ENCODE results near the gene ARHGAP32. TPM values are rescaled to one million over a fixed set of nuclear protein-coding genes. Genes with fewer than 3 reads are reported as not detected.

Gene ARHGAP32
- total RNA-seq, 4 donors from 2014 or later = 9.8 to 18.8 (median 16.2) TPM

- TF ChIP-seq POLR2A (IDR thresholded peaks at IDR 0.05) (no peak), CTCF (IDR thresholded peaks at IDR 0.05) (no peak), EP300 (IDR thresholded peaks at IDR 0.05) (no peak), POLR2AphosphoS5 (IDR thresholded peaks at IDR 0.05) (no peak)
- H3K36me3 ChIP-seq = no peaks in the 10 kb centered on the region
- H3K4me3 ChIP-seq = no peak overlapping the region
- no peaks in the 10 kb centered on the region for H3K9me3 ChIP-seq
- no peak overlapping the region for H3K27ac ChIP-seq
- no peak for ATAC-seq
- no peaks in the 10 kb centered on the region for H3K27me3 ChIP-seq
- peaks cover 0 to 19% (median 0%) of the 10 kb centered on the region in 3 donors for H3K4me1 ChIP-seq
- 98 to 99% methylated on average over 5 to 6 of the region's 6 CpGs for WGBS, 2 donors (ENCODE audit: low coverage in 1 of 2)
Observed at GRCh38 chr11:129214710-129215295, 22.7 kb upstream of the ARHGAP32 start.

- Histone ChIP-seq H3K36me3 (no peaks in the 10 kb centered on the region), H3K27ac (no peak overlapping the region), H3K4me1 (peaks cover 0 to 22% (median 0%) of the 10 kb centered on the region in 3 donors), H3K9me3 (no peaks in the 10 kb centered on the region), H3K4me3 (no peak overlapping the region), H3K27me3 (no peaks in the 10 kb centered on the region)
- no peak for ATAC-seq
- 94 to 100% methylated on average over 1 to 3 of the region's 3 CpGs for WGBS, 2 donors (ENCODE audit: low coverage in 1 of 2)
- TF ChIP-seq POLR2AphosphoS5 (IDR thresholded peaks at IDR 0.05) (no peak), EP300 (IDR thresholded peaks at IDR 0.05) (no peak), CTCF (IDR thresholded peaks at IDR 0.05) (no peak), POLR2A (IDR thresholded peaks at IDR 0.05) (no peak)
Observed at GRCh38 chr11:129213261-129213660, 21.1 kb upstream of the ARHGAP32 start.

GRCh38 chr11:129211397-129211796 is 19.3 kb upstream of the ARHGAP32 start:
- Histone ChIP-seq H3K36me3 (no peaks in the 10 kb centered on the region), H3K4me1 (peaks cover 0 to 22% (median 0%) of the 10 kb centered on the region in 3 donors), H3K9me3 (no peaks in the 10 kb centered on the region), H3K27me3 (no peaks in the 10 kb centered on the region), H3K4me3 (no peak overlapping the region), H3K27ac (no peak overlapping the region)
- 79 to 96% methylated on average over 2 of the region's 2 CpGs for WGBS, 2 donors (ENCODE audit: low coverage in 1 of 2)
- no peak for ATAC-seq
- TF ChIP-seq POLR2AphosphoS5 (IDR thresholded peaks at IDR 0.05) (no peak), EP300 (IDR thresholded peaks at IDR 0.05) (no peak), CTCF (IDR thresholded peaks at IDR 0.05) (no peak), POLR2A (IDR thresholded peaks at IDR 0.05) (no peak)

- H3K36me3 ChIP-seq = no peaks in the 10 kb centered on the region
Observed at GRCh38 chr11:129210831-129211181, 18.7 kb upstream of the ARHGAP32 start.

GRCh38 chr11:129209891-129210830 is 18.0 kb upstream of the ARHGAP32 start:
- Histone ChIP-seq H3K9me3 (no peaks in the 10 kb centered on the region), H3K27me3 (no peaks in the 10 kb centered on the region), H3K4me1 (peaks cover 0 to 22% (median 0%) of the 10 kb centered on the region in 3 donors), H3K4me3 (no peak overlapping the region), H3K36me3 (no peaks in the 10 kb centered on the region), H3K27ac (no peak overlapping the region)
- ATAC-seq = no peak
- TF ChIP-seq POLR2AphosphoS5 (IDR thresholded peaks at IDR 0.05) = no peak
- no peak for TF ChIP-seq CTCF (IDR thresholded peaks at IDR 0.05)
- TF ChIP-seq EP300 (IDR thresholded peaks at IDR 0.05) = no peak
- WGBS, 2 donors (ENCODE audit: low coverage in 1 of 2) = 78 to 89% methylated on average over 7 of the region's 7 CpGs

More at GRCh38 chr11:129210831-129211181, 18.7 kb upstream of the ARHGAP32 start:
- TF ChIP-seq POLR2AphosphoS5 (IDR thresholded peaks at IDR 0.05) = no peak
- Histone ChIP-seq H3K4me1 (peaks cover 0 to 22% (median 0%) of the 10 kb centered on the region in 3 donors), H3K9me3 (no peaks in the 10 kb centered on the region), H3K27me3 (no peaks in the 10 kb centered on the region), H3K4me3 (no peak overlapping the region), H3K27ac (no peak overlapping the region)
- 91 to 100% methylated on average over 5 of the region's 5 CpGs for WGBS, 2 donors (ENCODE audit: low coverage in 1 of 2)
- no peak for ATAC-seq
